ENCODE results near the gene TTYH2.

The TTYH2 gene

DNA sequence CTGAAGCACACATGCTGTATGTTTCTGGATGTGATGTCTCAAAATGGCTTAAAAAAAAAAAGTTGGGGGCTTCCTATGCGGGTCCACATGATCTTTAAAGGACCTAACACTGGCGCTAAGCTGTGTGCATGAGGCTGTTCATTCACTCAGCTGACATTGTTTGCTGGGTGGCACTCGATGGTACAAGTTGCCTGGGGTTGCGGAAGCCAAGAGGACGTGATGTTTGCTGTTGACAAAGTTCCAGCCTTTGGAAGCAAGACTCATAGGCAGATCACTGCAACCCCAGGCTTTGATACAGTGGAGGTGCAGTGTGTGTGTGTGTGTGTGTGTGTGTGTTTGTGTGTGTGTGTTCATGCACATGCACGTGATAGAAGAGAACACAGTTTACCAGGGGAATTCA is 31.2 kb downstream of the TTYH2 start:
- TF ChIP-seq YY1 (IDR thresholded peaks at IDR 0.05; ENCODE audit: low read depth), result no peak
- no peak for TF ChIP-seq RAD21 (IDR thresholded peaks at IDR 0.05; ENCODE audit: low read depth)
- no peak for TF ChIP-seq TAF1 (IDR thresholded peaks at IDR 0.05; ENCODE audit: low read depth)
- no peak for TF ChIP-seq EP300 (IDR thresholded peaks at IDR 0.05; ENCODE audit: borderline replicate concordance)

DNA sequence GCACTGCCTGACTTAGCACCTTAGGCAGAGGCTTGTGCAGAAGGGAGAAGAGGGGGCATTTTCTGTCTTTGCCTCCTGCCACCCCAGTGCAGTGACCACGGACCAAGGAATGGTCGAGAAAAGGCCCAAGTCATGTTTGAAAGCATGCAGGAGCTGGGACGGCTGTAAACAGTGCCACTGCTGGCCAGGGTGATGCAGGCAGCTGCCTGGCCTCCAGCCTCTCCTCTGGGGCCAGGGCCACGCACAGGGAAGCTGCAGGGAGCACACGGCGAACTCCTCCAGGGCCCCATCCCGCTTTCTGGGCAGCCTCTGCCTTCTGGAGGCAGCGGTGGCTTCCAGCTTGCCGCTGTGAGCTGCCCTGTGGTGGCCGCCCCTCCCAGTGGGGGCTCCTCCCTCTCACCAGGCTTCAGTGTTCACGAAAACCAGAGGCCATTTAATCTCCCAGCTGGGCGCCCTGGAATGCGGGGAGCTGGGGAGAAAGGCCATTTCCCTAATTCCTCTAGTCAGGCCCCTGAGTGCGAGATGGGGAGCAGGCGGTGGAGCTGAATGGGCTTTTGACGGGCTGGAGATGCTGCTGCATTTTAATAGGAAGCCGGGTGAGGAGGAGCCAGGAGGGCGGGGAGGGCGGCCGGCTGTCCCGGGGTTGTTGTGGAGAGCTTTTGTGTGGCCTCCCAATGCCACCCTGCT is 31.9 kb downstream of the TTYH2 start:
- TF ChIP-seq TCF12 (IDR thresholded peaks at IDR 0.05; ENCODE audit: low read depth), result 0 out of 2 replicates have a peak, but pooled peaks have one; percentile 18
- TF ChIP-seq, protein P1, sequence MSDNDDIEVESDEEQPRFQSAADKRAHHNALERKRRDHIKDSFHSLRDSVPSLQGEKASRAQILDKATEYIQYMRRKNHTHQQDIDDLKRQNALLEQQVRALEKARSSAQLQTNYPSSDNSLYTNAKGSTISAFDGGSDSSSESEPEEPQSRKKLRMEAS (IDR thresholded peaks at IDR 0.05), result peak; percentile 18; the same call in 1 of the 2 replicates
- no peak for TF ChIP-seq CEBPB (IDR thresholded peaks at IDR 0.05)
- peak; percentile 66; the same call in 1 of the 2 replicates for TF ChIP-seq TEAD4 (IDR thresholded peaks at IDR 0.05)

DNA sequence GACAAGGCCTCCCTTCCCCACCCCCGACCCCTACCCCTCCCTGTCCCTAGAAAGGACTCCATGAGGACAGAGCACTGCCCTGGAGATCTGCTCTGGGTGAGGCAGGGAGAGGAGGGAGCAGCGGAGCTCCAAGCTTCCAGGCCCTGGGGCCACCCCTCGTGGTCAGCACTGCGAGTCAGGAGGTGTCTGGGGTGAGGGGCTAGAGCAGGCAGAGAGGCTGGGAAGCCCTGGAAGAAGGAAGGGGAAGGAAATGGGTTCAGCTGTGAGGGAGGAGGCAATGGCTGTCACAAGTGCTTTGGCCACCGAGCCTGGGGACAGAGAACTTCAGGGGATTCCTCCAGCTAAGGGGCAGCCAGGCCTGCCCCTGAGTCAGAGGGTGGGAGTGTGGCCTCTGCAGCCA is 32.5 kb downstream of the TTYH2 start:
- TF ChIP-seq TCF12 (IDR thresholded peaks at IDR 0.05; ENCODE audit: low read depth) (no peak), EGR1 (IDR thresholded peaks at IDR 0.05) (no peak), RAD21 (IDR thresholded peaks at IDR 0.05; ENCODE audit: low read depth) (no peak), CREB1 (IDR thresholded peaks at IDR 0.05; ENCODE audit: low read depth) (no peak), NFIC (IDR thresholded peaks at IDR 0.05) (no peak), CEBPB (IDR thresholded peaks at IDR 0.05) (no peak), TAF1 (IDR thresholded peaks at IDR 0.05; ENCODE audit: low read depth) (no peak), EP300 (IDR thresholded peaks at IDR 0.05; ENCODE audit: borderline replicate concordance) (no peak), TEAD4 (IDR thresholded peaks at IDR 0.05) (no peak), ZBTB7A (IDR thresholded peaks at IDR 0.05; ENCODE audit: low read depth) (no peak), FOXM1 (IDR thresholded peaks at IDR 0.05; ENCODE audit: borderline replicate concordance, low read depth) (no peak), YY1 (IDR thresholded peaks at IDR 0.05; ENCODE audit: low read depth) (no peak)
- TF ChIP-seq, protein P2, sequence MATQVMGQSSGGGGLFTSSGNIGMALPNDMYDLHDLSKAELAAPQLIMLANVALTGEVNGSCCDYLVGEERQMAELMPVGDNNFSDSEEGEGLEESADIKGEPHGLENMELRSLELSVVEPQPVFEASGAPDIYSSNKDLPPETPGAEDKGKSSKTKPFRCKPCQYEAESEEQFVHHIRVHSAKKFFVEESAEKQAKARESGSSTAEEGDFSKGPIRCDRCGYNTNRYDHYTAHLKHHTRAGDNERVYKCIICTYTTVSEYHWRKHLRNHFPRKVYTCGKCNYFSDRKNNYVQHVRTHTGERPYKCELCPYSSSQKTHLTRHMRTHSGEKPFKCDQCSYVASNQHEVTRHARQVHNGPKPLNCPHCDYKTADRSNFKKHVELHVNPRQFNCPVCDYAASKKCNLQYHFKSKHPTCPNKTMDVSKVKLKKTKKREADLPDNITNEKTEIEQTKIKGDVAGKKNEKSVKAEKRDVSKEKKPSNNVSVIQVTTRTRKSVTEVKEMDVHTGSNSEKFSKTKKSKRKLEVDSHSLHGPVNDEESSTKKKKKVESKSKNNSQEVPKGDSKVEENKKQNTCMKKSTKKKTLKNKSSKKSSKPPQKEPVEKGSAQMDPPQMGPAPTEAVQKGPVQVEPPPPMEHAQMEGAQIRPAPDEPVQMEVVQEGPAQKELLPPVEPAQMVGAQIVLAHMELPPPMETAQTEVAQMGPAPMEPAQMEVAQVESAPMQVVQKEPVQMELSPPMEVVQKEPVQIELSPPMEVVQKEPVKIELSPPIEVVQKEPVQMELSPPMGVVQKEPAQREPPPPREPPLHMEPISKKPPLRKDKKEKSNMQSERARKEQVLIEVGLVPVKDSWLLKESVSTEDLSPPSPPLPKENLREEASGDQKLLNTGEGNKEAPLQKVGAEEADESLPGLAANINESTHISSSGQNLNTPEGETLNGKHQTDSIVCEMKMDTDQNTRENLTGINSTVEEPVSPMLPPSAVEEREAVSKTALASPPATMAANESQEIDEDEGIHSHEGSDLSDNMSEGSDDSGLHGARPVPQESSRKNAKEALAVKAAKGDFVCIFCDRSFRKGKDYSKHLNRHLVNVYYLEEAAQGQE (IDR thresholded peaks at IDR 0.05; ENCODE audit: low read depth), result no peak
- TF ChIP-seq, protein P3, sequence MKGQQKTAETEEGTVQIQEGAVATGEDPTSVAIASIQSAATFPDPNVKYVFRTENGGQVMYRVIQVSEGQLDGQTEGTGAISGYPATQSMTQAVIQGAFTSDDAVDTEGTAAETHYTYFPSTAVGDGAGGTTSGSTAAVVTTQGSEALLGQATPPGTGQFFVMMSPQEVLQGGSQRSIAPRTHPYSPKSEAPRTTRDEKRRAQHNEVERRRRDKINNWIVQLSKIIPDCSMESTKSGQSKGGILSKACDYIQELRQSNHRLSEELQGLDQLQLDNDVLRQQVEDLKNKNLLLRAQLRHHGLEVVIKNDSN (IDR thresholded peaks at IDR 0.05), result no peak
- TF ChIP-seq, protein P1 (IDR thresholded peaks at IDR 0.05), result no peak

DNA sequence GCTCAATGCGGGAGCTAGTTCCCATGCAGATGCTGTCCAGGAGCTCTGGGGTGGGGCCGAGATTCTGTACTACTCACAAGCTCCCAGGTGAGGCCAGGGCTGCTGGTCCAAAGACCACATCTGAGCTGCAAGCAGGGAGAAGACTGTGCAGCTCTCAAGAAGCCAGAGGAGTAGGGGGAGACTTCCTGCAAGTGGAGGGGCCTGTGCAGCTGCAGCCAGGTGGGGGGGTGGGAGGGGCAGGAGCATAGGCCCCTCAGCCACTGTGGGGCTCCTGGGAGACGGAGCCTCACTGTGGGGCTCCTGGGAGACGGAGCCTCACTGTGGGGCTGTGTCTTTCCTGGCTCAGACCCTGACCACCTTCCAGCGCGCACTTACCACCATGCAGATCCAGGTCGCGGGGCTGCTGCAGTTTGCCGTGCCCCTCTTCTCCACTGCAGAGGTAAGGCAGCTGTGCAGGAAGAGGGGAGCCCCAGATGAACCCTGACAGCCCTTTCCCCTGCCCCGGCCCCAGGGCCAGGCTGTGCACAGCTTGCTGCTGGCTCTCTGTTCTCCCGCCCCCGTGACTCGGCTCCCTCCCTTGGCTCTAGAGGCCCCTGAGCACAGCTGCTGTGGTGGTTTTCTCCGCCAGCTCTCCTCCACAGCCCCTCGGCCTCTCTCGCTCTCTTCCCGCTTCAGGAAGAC is 36.4 kb downstream of the TTYH2 start:
- TF ChIP-seq NFIC (IDR thresholded peaks at IDR 0.05), result no peak
- TF ChIP-seq FOXM1 (IDR thresholded peaks at IDR 0.05; ENCODE audit: borderline replicate concordance, low read depth), result no peak
- TF ChIP-seq, protein P1 (IDR thresholded peaks at IDR 0.05), result no peak
- no peak for TF ChIP-seq EP300 (IDR thresholded peaks at IDR 0.05; ENCODE audit: borderline replicate concordance)
- no peak for TF ChIP-seq TAF1 (IDR thresholded peaks at IDR 0.05; ENCODE audit: low read depth)
- TF ChIP-seq TCF12 (IDR thresholded peaks at IDR 0.05; ENCODE audit: low read depth), result no peak
- no peak for TF ChIP-seq RAD21 (IDR thresholded peaks at IDR 0.05; ENCODE audit: low read depth)
- TF ChIP-seq CREB1 (IDR thresholded peaks at IDR 0.05; ENCODE audit: low read depth), result no peak
- TF ChIP-seq, protein P3 (IDR thresholded peaks at IDR 0.05), result no peak
- no peak for TF ChIP-seq TEAD4 (IDR thresholded peaks at IDR 0.05)
- no peak for TF ChIP-seq CEBPB (IDR thresholded peaks at IDR 0.05)
- TF ChIP-seq, protein P2 (IDR thresholded peaks at IDR 0.05; ENCODE audit: low read depth), result no peak
- TF ChIP-seq YY1 (IDR thresholded peaks at IDR 0.05; ENCODE audit: low read depth), result no peak
- TF ChIP-seq EGR1 (IDR thresholded peaks at IDR 0.05), result no peak
- no peak for TF ChIP-seq ZBTB7A (IDR thresholded peaks at IDR 0.05; ENCODE audit: low read depth)

DNA sequence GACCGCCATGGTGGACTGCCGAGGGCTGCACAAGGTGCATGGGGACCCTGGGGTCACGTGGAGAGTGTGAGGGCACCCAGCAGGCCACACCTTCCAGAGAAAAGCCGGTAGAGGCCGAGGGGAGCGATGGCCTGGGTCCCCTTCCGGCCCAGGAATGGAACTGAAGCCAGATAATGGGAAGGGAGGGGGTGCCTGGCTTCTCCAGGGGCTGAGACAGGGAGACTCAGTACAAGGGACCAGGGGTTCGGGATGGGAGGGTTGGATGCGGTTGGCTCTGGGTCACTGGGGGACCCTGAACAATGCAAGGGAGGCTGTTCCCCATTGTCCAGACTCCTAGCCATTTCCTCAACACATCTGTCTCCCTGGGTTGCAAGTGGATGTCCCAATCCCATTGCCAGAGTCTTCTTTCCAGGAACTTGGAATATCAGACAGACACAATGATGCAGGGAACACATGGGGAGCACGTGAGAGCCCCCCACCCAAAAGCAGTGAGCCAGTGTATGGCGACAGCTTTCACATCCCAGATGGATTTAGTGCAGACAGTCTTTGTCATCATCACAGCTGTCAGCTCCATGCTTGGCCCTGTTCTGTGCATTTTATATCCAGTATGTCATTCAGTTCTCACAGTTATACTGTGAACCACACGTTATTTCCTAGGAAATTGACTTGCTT is 37.1 kb downstream of the TTYH2 start:
- TF ChIP-seq, protein P2 (IDR thresholded peaks at IDR 0.05; ENCODE audit: low read depth), result no peak
- no peak for TF ChIP-seq RAD21 (IDR thresholded peaks at IDR 0.05; ENCODE audit: low read depth)
- TF ChIP-seq, protein P3 (IDR thresholded peaks at IDR 0.05), result no peak
- TF ChIP-seq, protein P1 (IDR thresholded peaks at IDR 0.05), result no peak
- TF ChIP-seq ZBTB7A (IDR thresholded peaks at IDR 0.05; ENCODE audit: low read depth), result no peak
- no peak for TF ChIP-seq TCF12 (IDR thresholded peaks at IDR 0.05; ENCODE audit: low read depth)
- no peak for TF ChIP-seq CREB1 (IDR thresholded peaks at IDR 0.05; ENCODE audit: low read depth)
- TF ChIP-seq EP300 (IDR thresholded peaks at IDR 0.05; ENCODE audit: borderline replicate concordance), result no peak
- TF ChIP-seq YY1 (IDR thresholded peaks at IDR 0.05; ENCODE audit: low read depth), result no peak
- TF ChIP-seq NFIC (IDR thresholded peaks at IDR 0.05), result no peak
- no peak for TF ChIP-seq CEBPB (IDR thresholded peaks at IDR 0.05)
- no peak for TF ChIP-seq FOXM1 (IDR thresholded peaks at IDR 0.05; ENCODE audit: borderline replicate concordance, low read depth)
- no peak for TF ChIP-seq EGR1 (IDR thresholded peaks at IDR 0.05)
- TF ChIP-seq TEAD4 (IDR thresholded peaks at IDR 0.05), result no peak
- TF ChIP-seq TAF1 (IDR thresholded peaks at IDR 0.05; ENCODE audit: low read depth), result no peak
